Mucosa of gallbladder (tissue), 1 donor: ENCODE results near the gene TPSAB1. TPM values are rescaled to one million over a fixed set of nuclear protein-coding genes. Genes with fewer than 3 reads are reported as not detected.
"Not testable (repeated sequence)": the region's sequence is repeated elsewhere in the genome, so short reads cannot be mapped to it uniquely, and the experiment has no call there.

Source experiments
- DNase-seq: peaks from one replicate; pipeline ENCODE4 v3.0.0-alpha.2; 2020; ENCODE audit warnings: low spot score
- total RNA-seq: library from RNA; stranded (reverse); gene quantifications from one replicate; pipeline ENCODE4 v1.2.1, GENCODE V29; 2021
- donor health status: DM: no; HTN: no; CAD: no.

TPSAB1 gene
- 139 TPM for total RNA-seq

DNA sequence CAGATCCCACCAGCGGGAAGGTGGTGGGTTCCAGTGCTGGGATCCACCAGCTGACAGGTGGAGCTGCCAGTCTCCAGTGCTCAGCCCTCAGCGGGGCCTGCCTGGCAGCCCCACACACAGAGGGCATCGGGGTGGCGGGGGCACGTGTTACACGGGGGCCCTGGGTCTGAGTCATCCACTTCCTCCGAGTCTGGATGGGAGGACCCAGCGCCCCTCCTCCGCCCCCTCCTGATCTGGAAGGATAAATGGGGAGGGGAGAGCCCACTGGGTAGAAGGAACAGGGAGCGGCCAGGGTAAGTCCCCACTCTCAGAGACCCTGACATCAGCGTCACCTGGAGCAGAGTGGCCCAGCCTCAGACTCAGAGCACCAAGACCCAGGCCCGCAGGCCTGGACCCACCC lies at the start of gene TPSAB1:
TSS of gene TPSAB1 (plus strand) at position 270 of the 400 bp plus-strand sequence. CDS start 234 bp downstream, outside the sequence.
- not testable (repeated sequence) for DNase-seq

DNA sequence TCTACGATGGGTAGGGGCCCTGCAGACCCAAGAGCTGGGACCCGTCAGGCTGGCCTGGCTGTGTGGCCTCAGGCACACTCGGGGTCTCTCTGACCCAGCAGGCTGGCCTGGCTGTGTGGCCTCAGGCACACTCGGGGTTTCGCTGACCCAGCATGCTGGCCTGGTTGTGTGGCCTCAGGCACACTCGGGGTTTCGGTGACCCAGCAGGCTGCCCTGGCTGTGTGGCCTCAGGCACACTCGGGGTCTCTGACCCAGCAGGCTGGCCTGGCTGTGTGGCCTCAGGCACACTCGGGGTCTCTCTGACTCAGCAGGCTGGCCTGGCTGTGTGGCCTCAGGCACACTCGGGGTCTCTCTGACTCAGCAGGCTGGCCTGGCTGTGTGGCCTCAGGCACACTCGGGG lies 49.7 kb upstream of the TPSAB1 start:
- DNase-seq: not testable (repeated sequence)

DNA sequence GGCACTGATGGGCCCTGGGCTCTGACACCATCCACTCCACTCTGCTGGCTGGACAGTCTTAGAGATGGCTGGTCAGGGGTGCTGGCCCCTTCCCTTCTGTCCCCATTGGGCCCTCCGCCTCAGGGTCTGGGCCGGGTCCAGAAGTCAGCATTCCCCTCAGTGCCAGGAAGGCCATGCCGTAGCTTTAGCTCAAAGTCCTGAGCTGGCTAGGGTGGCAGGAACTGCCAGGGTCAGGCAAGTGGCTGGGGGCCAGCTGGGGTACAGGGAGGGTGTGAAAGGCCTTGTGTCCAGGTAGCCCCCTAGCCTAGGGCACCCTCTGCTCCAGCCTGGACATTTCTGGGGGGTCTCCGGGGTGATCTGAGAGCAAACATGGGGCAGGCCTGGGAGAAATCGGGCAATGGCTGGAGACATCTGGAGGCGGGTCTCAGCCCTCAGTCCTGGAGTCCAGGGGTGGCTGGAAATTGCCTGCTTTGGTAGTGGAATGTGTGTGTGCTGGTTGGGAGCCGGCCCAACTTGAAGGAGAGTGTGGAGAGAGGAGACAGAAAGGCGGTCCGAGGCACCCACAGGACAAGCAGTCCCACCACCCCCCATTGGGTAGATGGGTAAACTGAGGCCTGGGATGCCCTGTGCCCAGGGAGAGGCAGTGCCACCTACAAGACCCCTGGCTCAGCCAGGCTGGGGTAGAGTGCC lies 48.0 kb upstream of the TPSAB1 start:
- no peak for DNase-seq

DNA sequence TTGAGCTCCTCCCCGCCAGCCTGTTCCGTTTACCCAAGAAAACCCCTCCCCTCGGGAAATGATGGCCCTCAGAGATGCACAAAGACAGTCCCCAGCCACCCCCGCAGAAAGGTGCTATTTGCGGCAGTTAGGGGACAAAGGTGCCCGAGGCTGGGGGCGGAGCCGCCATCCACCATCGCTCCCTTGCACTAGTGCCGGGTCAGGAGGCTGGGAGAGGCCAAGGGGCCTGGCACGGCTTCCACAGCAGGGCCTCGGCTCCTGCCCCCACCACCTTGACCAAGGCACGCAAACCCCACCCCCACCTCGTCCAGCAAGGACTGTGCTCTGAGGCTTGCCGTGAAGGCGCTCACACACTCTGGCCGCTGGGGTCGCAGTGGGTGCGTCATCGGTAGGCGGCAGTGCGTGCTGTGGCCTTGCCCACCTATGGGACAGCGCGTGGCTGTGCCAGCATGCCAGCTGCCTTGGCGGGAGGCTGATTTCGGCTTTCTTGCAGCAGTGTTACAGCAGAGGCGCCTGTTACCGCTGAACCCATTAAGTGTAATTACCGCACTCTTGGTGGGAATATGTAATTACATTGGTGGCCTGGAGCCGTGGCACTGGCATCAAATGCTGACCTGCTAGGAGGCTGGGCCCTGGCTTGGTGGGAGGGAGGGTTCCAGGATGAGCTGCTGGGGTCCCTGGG lies 47.2 kb upstream of the TPSAB1 start:
- DNase-seq: no peak

DNA sequence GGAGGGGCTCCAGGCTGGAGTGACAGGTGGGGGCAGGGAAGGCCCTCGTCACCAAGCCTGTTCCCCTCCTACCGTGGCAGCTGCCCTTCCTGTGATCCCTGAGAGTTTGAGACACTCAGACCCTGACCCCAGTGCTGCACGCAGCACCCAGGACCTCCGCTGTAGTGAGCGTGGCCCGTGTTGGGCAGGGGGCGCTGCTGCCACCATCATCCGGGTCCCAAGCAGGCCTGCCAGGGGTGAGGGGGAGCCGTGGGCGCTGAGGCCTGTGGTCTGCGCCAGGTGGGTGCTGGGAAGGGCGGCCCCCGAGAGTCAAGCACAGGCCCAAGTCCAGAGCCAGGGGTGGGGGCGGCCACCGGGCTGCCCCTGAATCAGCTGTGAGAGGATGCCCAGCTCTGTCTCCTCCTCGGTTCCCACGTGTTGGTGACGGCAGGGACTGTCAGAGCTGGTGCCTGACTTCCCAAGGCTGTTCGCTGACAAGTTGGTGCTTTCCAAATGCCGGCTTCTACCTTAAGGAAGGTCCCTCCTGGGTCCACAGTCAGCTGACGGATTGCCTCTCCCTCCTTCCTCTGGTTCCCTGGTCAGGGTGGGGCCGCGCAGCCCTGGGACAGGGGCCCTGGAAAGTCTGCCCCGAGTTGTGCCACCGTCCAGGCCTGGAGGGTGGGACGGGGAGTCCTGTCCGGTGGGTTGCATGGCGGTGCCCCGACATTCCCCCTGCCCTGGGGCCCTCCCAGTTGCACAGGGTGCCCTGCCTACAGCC lies 46.5 kb upstream of the TPSAB1 start:
- DNase-seq: no peak

DNA sequence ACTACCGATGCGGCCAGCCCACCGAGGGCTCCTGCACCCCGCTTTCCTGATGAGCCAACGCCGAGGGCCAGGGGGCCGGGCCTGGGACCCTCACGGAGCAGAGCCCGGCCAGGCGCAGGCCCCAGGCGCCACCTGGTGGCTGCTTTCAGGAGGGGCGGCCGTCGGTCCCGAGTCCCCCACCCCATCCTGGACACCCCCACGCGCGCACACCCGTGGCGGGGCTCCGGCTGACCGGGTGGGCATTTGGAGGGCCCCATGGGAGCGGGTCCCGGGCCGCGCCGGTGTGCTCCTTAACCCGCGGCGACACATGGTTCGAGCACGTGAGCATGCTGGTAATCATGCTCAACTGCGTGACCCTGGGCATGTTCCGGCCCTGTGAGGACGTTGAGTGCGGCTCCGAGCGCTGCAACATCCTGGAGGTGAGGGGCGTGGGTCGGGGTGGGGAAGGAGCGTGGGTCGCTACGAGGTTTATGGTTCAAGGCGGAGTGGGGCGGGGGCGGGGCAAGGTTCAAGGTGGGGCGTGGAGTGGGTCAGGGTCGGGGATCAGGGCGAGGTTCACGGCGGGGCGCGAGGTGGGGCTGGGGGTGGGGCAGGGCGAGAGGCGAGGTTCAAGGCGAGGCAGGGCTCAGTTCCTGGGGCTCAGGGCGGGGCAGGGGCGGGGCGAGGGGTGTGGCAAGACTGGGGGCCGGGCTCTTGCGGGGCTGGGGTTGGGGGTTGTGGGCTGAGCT lies 45.7 kb upstream of the TPSAB1 start:
- DNase-seq: no peak

DNA sequence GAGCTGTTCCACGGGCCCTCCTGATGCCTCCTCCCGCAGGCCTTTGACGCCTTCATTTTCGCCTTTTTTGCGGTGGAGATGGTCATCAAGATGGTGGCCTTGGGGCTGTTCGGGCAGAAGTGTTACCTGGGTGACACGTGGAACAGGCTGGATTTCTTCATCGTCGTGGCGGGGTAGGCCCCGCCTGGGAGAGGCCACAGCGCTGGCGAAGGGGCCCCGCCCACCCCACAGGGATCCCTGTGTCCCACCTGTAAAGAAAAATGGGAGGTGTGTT lies 45.2 kb upstream of the TPSAB1 start:
- no peak for DNase-seq

DNA sequence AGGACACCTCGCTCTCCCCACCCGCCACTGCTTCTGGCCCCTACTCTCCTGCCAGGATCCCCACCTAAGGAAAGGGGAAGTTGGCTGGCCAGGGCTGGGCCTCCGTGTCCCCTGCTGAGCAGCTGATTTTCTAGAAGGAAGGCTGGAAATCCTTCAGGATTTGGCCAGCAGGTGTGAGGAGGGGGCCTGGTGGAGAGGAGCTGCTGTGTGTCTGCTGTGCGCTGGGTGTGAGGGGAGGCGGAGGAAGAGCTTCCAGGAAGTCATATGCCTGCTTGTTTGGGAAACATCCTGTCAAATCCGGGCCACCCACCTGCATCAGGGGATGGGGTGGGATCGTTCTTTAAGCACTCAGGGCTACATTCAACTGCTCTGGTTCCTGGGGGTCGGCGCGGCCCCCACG lies 44.0 kb upstream of the TPSAB1 start:
- no peak for DNase-seq

DNA sequence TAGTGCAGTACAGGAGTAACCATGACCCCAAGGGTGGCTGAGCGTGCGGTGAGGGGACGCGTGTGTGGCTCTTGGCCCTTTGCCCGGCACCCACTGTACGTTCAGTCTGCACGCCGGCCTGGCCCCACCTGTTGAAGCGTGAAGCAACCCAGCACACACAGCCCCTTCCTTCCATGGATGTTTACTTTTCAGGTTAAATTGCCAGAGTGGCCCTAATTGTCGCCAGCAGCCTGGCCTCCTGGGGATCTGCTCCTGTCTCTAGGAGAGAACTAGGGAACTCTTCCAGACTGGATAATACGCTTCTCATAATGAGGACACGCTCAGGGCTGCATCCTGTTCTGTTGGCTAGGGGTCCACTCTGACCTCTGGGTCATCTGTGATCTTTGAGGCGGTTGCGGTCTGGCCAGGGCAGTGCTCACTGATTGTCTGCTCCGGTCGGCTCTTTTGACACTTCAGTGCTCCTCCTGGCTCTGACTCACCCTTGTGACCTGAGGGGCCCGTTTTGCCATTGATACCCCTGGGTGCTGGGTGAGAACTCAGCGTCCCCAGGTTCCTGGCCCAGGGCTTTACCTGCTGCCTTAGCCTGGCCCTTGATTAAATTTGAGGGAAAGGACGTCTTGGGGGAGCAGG lies 43.2 kb upstream of the TPSAB1 start:
- DNase-seq: no peak

DNA sequence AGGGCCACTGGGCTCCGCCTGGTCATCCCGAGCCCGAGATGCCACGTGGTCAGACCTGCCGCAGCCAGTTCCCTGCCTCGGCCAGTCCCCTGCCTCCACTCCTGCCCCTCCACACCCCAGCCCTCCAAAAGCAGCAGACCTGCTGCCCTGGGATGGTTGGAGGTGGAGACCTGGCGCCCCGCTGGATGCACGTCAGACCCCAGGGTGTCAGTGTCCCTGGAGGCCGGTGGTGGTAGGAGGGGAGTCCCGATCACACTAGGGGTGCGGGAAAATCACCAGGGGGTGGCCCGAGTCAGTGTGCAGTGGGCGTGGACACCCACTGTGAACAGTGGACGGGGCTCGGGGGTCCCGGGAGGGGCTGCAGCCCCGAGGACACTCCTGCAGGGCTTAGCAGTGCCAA lies 42.3 kb upstream of the TPSAB1 start:
- no peak for DNase-seq

DNA sequence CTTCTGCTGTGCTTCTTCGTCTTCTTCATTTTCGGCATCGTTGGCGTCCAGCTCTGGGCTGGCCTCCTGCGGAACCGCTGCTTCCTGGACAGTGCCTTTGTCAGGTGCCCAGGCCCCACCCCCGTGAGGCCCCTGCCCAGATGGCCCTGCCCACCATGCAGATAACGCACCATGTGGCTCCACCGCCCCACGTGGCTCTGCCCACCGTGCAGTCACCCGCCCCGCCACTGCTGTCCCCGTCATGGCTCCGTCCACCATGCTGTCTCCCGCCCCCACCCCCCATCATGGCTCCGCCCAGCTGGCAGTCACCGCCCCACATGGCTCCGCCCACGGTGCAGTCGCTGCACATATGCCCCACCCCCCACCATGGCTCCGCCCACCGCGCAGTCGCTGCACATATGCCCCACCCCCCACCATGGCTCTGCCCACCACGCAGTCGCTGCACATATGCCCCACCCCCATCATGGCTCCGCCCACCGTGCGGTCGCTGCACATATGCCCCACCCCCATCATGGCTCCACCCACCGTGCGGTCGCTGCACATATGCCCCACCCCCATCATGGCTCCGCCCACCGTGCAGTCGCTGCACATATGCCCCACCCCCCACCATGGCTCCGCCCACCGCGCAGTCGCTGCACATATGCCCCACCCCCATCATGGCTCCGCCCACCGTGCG lies 41.7 kb upstream of the TPSAB1 start:
- DNase-seq: not testable (repeated sequence)

DNA sequence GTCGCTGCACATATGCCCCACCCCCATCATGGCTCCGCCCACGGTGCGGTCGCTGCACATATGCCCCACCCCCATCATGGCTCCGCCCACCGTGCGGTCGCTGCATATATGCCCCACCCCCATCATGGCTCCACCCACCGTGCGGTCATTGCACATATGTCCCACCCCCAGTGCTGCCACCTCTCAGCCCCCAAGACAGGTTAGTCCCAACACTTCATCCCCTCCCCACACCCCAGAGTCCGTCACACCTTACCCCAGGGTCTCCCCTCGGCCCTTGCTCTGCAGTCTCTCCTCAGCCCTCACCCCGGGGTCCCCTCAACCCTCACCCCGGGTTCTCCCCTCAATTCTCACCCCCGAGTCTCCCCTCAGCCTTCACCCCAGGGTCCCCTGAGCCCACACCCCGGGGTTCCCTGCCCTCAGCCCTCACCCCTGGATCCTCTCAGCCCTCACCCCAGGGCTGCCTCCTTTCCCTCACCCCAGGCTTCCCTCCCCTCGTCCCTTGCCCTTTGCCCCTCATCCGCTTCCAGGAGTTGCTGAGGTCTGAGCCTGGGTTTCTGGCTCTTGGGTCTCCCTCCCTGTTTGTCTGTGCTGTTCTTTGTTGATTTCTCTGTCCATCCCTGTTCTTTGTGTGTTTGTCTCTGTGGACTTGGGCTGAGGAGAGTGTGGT lies 41.0 kb upstream of the TPSAB1 start:
- no peak for DNase-seq

DNA sequence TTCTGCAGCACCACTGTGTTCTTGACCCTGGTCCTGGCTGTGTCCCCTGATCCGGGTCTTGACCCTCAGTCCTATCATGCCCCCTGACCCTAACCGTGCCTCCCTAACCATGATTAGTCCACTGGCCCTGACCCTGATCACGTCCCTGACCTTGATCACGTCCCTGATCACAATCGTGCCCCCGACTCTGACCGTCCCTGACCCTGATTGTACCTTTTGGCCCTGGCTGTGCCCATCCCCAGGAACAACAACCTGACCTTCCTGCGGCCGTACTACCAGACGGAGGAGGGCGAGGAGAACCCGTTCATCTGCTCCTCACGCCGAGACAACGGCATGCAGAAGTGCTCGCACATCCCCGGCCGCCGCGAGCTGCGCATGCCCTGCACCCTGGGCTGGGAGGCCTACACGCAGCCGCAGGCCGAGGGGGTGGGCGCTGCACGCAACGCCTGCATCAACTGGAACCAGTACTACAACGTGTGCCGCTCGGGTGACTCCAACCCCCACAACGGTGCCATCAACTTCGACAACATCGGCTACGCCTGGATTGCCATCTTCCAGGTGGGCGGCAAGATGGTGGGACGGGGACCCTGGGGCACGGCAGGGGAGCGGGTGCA lies 40.4 kb upstream of the TPSAB1 start:
- no peak for DNase-seq

DNA sequence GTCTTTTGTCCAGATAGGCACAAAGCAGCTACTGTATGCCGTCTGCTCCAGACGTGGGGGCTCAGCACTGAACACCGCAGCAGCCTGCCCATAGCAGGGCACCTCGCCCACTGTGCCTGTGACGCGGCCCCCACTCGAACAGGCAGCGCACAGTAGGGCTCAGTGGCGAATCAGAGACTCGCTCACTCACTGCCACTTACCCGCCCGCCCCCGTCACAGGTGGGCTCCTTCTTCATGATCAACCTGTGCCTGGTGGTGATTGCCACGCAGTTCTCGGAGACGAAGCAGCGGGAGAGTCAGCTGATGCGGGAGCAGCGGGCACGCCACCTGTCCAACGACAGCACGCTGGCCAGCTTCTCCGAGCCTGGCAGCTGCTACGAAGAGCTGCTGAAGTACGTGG lies 39.1 kb upstream of the TPSAB1 start:
- DNase-seq: no peak

DNA sequence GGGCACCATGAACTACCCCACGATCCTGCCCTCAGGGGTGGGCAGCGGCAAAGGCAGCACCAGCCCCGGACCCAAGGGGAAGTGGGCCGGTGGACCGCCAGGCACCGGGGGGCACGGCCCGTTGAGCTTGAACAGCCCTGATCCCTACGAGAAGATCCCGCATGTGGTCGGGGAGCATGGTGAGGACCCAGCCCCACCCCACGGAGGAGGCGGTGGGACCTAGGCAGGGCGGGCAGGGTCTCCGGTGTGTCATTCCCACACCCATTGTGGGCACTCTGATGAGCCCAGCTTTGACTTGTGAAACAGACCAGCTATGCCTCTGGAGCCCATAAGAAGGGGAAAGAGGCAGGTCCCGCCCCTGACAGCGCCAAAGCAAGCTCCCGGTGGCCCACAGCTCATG lies 38.2 kb upstream of the TPSAB1 start:
- no peak for DNase-seq

DNA sequence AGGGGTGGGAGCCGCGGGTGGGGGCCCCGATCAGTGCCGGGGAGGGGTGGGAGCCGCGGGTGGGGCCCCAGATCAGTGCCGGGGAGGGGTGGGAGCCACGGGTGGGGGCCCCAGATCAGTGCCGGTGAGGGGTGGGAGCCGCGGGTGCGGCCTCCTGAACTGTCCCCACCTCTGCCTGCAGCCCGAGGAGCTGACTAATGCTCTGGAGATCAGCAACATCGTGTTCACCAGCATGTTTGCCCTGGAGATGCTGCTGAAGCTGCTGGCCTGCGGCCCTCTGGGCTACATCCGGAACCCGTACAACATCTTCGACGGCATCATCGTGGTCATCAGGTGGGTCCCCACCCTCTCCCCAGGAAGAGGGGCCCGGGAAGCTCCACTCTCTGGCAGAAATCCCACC lies 35.6 kb upstream of the TPSAB1 start:
- no peak for DNase-seq

DNA sequence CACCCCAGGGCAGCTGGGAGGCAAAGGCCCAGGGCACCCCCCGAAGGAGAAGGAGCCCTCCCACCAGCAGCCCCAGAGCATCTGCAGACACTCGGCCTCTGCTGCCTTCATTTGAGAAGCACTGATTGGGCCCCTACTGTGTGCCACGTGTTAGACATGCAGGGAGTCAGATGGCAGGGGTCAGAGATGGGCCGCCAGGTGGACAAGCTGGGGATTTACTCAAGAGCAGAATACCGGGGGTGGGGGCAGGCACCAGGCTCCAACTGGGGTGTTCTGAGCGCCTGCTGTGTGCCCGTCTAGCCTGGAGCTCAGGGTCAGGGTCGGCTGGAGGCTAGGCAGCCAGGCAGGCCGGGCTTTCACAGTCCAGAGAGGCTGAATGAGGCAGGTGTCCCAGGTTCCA lies 34.2 kb upstream of the TPSAB1 start:
- no peak for DNase-seq

DNA sequence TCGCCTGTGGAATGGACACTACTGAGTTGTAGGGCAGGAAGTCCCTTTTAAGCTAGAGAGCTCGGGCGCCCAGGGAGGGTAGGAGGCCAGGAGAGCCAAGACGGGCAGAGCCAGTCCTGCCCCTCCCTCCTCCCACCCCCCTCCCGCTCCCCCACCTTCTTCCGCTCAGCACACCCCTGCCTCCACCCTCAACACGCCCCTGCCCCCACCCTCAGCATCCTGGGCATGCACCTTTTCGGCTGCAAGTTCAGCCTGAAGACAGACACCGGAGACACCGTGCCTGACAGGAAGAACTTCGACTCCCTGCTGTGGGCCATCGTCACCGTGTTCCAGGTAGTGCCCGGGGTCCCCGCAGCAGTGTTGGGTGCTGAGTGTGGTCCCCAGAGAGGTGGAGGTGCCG lies 33.7 kb upstream of the TPSAB1 start:
- no peak for DNase-seq

DNA sequence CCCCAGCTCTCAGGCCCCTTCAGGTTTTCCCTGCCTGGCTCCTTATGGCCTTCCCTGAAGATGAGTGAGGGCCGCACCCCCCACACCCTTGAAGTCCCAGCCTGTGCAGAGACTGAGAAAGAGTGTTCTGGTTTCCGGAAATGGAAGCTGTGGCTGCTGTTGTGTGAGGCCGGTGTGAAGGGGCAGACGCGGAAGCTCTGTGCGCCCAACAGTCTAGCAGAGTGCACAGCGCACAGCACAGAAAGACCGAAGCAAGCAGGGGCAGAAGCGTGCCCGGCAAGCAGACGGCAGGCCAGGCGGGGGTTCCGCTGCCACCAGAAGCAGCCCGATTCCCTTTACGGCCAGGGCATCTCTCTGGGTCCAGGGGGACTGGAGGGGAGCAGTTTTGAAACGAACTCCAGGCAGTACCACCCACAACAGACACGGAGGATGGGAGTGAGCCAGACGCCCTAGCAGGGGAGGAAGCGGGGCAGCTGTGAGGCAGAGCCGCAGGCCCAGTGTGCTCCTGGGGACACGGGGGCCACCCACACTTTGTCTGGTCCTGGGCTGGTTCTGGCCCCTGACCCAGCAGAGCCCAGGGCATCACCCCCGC lies 32.2 kb upstream of the TPSAB1 start:
- DNase-seq: no peak

DNA sequence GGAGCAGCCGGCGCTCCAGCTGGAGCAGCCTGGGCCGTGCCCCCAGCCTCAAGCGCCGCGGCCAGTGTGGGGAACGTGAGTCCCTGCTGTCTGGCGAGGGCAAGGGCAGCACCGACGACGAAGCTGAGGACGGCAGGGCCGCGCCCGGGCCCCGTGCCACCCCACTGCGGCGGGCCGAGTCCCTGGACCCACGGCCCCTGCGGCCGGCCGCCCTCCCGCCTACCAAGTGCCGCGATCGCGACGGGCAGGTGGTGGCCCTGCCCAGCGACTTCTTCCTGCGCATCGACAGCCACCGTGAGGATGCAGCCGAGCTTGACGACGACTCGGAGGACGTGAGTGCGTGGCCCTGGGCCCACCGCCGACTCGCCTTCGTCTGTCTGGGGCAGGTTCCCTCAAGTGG lies 31.4 kb upstream of the TPSAB1 start:
- no peak for DNase-seq
